OCI-LY3 (cell line): ENCODE data around the gene IQSEC1.

Source experiments
- H2AFZ ChIP-seq: fragments of 200-600, 300-600 bp; shearing (Covaris generic); 2 replicates; pipeline ENCODE4 v1.6.0; 2014; ENCODE audit warnings: antibody characterized with exemption, low read depth, low read length
- H3K27ac ChIP-seq: fragments of 200-600, 300-600 bp; sonication (generic); 2 replicates; pipeline ENCODE4 v1.5.1; 2014; ENCODE audit warnings: mild to moderate bottlenecking, low read length, moderate library complexity, mixed read lengths
- H3K27me3 ChIP-seq: fragments of 200-600, 300-600 bp; sonication (generic); 2 replicates; pipeline ENCODE4 v1.6.1; 2014; ENCODE audit warnings: low read depth, low read length, mixed read lengths
- H3K36me3 ChIP-seq: fragments of 200-600, 300-600 bp; sonication (generic); replicated peaks from 2 replicates; pipeline ENCODE3; 2014; ENCODE audit warnings: low read depth, low read length, mixed read lengths
- H3K4me1 ChIP-seq: fragments of 300-600, 200-600 bp; sonication (generic); 2 replicates; pipeline ENCODE4 v1.6.1; 2014; ENCODE audit warnings: low read length, mixed read lengths
- H3K4me2 ChIP-seq: fragments of 200-600, 300-600 bp; sonication (generic); 2 replicates; pipeline ENCODE4 v1.6.1; 2014; ENCODE audit warnings: low read length, mixed read lengths
- H3K4me3 ChIP-seq: fragments of 300-600, 200-600 bp; sonication (generic); 2 replicates; pipeline ENCODE4 v1.5.1; 2014; ENCODE audit warnings: antibody characterized with exemption, mild to moderate bottlenecking, low read length, moderate library complexity
- H3K79me2 ChIP-seq: fragments of 300-600, 200-600 bp; shearing (Covaris generic); 2 replicates; pipeline ENCODE4 v1.6.1; 2014; ENCODE audit warnings: mild to moderate bottlenecking, low read length, mixed read lengths
- H3K9ac ChIP-seq: fragments of 300-600, 200-600 bp; shearing (Covaris generic); 2 replicates; pipeline ENCODE4 v1.6.0; 2014; ENCODE audit warnings: mild to moderate bottlenecking, low read length, moderate library complexity
- H3K9me3 ChIP-seq: fragments of 200-600, 300-600 bp; shearing (Covaris generic); 2 replicates; pipeline ENCODE4 v1.6.1; 2014; ENCODE audit warnings: low read length, mixed read lengths; ENCODE audit not compliant: insufficient read depth
- H4K20me1 ChIP-seq: fragments of 200-600, 300-600 bp; sonication (generic); 2 replicates; pipeline ENCODE4 v1.6.1; 2016; ENCODE audit warnings: low read length, mixed read lengths; ENCODE audit not compliant: insufficient read depth
- CTCF ChIP-seq: fragments of 200-600, 300-600 bp; sonication (generic); IDR thresholded peaks from 2 replicates; pipeline ENCODE4 v1.5.1; 2014; ENCODE audit warnings: antibody characterized with exemption, low read length, low read depth
- EZH2phosphoT487 ChIP-seq: fragments of 200-600 bp; shearing (Covaris generic); IDR thresholded peaks from 2 replicates; pipeline ENCODE4 v1.6.1; 2018; ENCODE audit warnings: antibody characterized with exemption, mixed run types, low read depth

The IQSEC1 gene

GRCh38 chr3:12946649-12947316 is 126.4 kb downstream of the IQSEC1 start:
- Histone ChIP-seq H2AFZ (no peak overlapping the region), H4K20me1 (peaks cover 97% of the 10 kb centered on the region), H3K27ac (no peak overlapping the region), H3K4me1 (no peaks in the 10 kb centered on the region), H3K9me3 (no peaks in the 10 kb centered on the region), H3K4me3 (no peak overlapping the region), H3K79me2 (peaks cover 98% of the 10 kb centered on the region), H3K27me3 (no peaks in the 10 kb centered on the region), H3K36me3 (peaks cover 21% of the 10 kb centered on the region), H3K4me2 (no peak overlapping the region), H3K9ac (no peak overlapping the region)
- TF ChIP-seq EZH2phosphoT487 = no peak
- no peak for TF ChIP-seq CTCF

- no peak overlapping the region for H3K27ac ChIP-seq
- no peaks in the 10 kb centered on the region for H3K27me3 ChIP-seq
- peaks cover 4% of the 10 kb centered on the region; the same call in 1 of the 2 replicates for H3K4me1 ChIP-seq
- no peak for TF ChIP-seq EZH2phosphoT487
- no peak for TF ChIP-seq CTCF
- no peaks in the 10 kb centered on the region for H3K9me3 ChIP-seq
- H3K79me2 ChIP-seq = peaks cover 98% of the 10 kb centered on the region
- H3K9ac ChIP-seq = no peak overlapping the region
- H3K36me3 ChIP-seq = peaks cover 26% of the 10 kb centered on the region
- H3K4me2 ChIP-seq = no peak overlapping the region
- no peak overlapping the region for H2AFZ ChIP-seq
- H3K4me3 ChIP-seq = no peak overlapping the region
- peaks cover 97% of the 10 kb centered on the region for H4K20me1 ChIP-seq
These were observed 127.0 kb downstream of the IQSEC1 start for GRCh38 chr3:12946251-12946648.

- peaks cover 36% of the 10 kb centered on the region for H3K36me3 ChIP-seq
- H2AFZ ChIP-seq = no peak overlapping the region
- no peak overlapping the region for H3K27ac ChIP-seq
- no peak overlapping the region for H3K9ac ChIP-seq
- H3K4me3 ChIP-seq = no peak overlapping the region
- no peaks in the 10 kb centered on the region for H3K27me3 ChIP-seq
- no peaks in the 10 kb centered on the region for H3K9me3 ChIP-seq
- no peak overlapping the region for H3K4me2 ChIP-seq
- peaks cover 12% of the 10 kb centered on the region; the same call in 1 of the 2 replicates for H3K4me1 ChIP-seq
- H3K79me2 ChIP-seq = peaks cover 94% of the 10 kb centered on the region
- peaks cover 98% of the 10 kb centered on the region for H4K20me1 ChIP-seq
- TF ChIP-seq CTCF = no peak
- TF ChIP-seq EZH2phosphoT487 = no peak
These were observed 128.4 kb downstream of the IQSEC1 start for GRCh38 chr3:12944849-12945248.

- Histone ChIP-seq H3K36me3 (peaks cover 36% of the 10 kb centered on the region), H3K9me3 (no peaks in the 10 kb centered on the region), H3K4me1 (peaks cover 16% of the 10 kb centered on the region; the same call in 1 of the 2 replicates), H3K79me2 (peaks cover 90% of the 10 kb centered on the region), H3K9ac (no peak overlapping the region), H3K27me3 (no peaks in the 10 kb centered on the region), H3K4me2 (no peak overlapping the region), H2AFZ (no peak overlapping the region), H3K27ac (no peak overlapping the region), H3K4me3 (no peak overlapping the region), H4K20me1 (peaks cover 98% of the 10 kb centered on the region)
- TF ChIP-seq CTCF (no peak), EZH2phosphoT487 (no peak)
These were observed 128.8 kb downstream of the IQSEC1 start for GRCh38 chr3:12944413-12944812.
